ENCODE data around the gene NAALADL2.

- no peak for TF ChIP-seq CTCF (conservative IDR thresholded peaks at IDR 0.05)
- TF ChIP-seq ZFX (IDR thresholded peaks at IDR 0.05) = no peak
These were observed 796.2 kb downstream of the NAALADL2 start for GRCh38 chr3:175655351-175655750.
